Measurements from ENCODE around the gene ODF4. TPM values are rescaled to one million over a fixed set of nuclear protein-coding genes. Genes with fewer than 3 reads are reported as not detected.

Gene ODF4
- total and polyA plus RNA-seq, 2 of the 4 experiments (the other 2 are of a cell fraction), result not detected

DNA sequence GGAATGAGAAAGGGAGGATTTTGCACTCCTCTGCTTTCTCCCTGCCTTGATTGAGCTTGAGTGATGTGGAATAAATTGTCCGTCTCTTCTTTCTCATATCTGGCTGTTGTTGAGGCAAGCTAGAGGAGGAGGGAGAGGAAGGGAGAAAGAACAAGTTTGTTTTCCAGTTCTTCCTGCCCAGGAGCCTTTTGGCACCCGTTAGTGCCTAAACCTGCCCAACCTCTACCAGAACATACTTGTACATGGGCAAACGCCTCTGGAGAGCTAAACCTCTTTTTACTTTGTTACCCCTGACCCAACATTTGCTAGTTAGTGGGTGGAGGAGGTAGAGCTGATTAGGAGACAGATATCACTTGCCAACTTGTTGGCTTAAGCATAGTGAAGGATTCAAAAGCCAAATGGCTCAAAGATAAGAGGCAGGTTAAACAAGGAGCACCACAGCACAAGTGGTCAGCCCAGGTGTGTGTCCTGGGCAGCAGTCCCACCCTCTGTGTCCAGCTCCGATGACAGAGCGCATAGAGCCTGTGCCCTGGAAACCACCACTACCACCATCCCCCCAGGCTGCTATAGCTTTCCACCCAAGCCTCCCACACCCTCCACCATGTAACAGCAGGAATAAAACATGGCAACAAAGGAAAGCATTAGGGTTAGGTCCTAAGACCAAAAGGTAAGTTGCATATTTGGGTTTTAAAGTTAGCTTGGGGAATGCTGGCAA lies 6.5 kb downstream of the ODF4 start:
- Histone ChIP-seq H3K56ac (ENCODE audit: extremely low read depth, insufficient read depth, low read length) (no peak overlapping the region), H3K36me3 (ENCODE audit: control insufficient read depth, insufficient read depth, low read length) (no peaks in the 10 kb centered on the region), H4K8ac (ENCODE audit: low read depth in 2 of 2, low read length in 2 of 2) (no peak overlapping the region), H3K4me2 (ENCODE audit: low read depth, low read length) (no peak overlapping the region), H3K18ac (ENCODE audit: low read depth, low read length) (no peak overlapping the region), H3K4me1 (ENCODE audit: control insufficient read depth, insufficient read depth, low read length) (no peaks in the 10 kb centered on the region), H4K5ac (ENCODE audit: low read depth, low read length) (no peak overlapping the region), H3K9ac (ENCODE audit: low read depth, low read length) (no peak overlapping the region), H2BK15ac (ENCODE audit: low read depth, low read length) (no peak overlapping the region), H2BK5ac (ENCODE audit: low read depth, low read length, poor library complexity, severe bottlenecking) (no peak overlapping the region), H2BK20ac (ENCODE audit: low read depth, low read length) (no peak overlapping the region), H3K79me1 (ENCODE audit: low read depth in 1 of 2, low read length in 2 of 2) (no peaks in the 10 kb centered on the region), H3K23ac (ENCODE audit: low read depth, low read length) (no peak overlapping the region; the same call in 1 of the 2 replicates), H3K9me1 (ENCODE audit: insufficient read depth, low read length) (no peaks in the 10 kb centered on the region), H3K14ac (replicated peaks; ENCODE audit: low read depth, low read length) (no peak overlapping the region), H2AK9ac (replicated peaks; ENCODE audit: low read depth, low read length, poor library complexity) (no peak overlapping the region), H2AK5ac (ENCODE audit: low read depth, low read length) (no peak overlapping the region), H3K4me3 (ENCODE audit: insufficient read depth, low read depth, low read length) (no peak overlapping the region), H3K4ac (ENCODE audit: low read depth, low read length) (no peak overlapping the region), H3K27me3 (ENCODE audit: control insufficient read depth, insufficient read depth, low read length) (peaks cover 22% of the 10 kb centered on the region), H4K20me1 (ENCODE audit: insufficient read depth, low read length) (no peaks in the 10 kb centered on the region), H3K9me3 (ENCODE audit: control insufficient read depth, insufficient read depth, low read length) (no peaks in the 10 kb centered on the region; the same call in 1 of the 2 replicates), H4K91ac (ENCODE audit: insufficient read depth, low read depth, low read length) (no peak overlapping the region), H3K27ac (ENCODE audit: insufficient read depth, low read length) (no peak overlapping the region), H2AFZ (replicated peaks; ENCODE audit: low read length, poor library complexity) (peak overlapping the region; percentile 21), H2BK120ac (ENCODE audit: low read depth, low read length) (no peak overlapping the region)
- ATAC-seq (ENCODE audit: low read depth) (no peak), DNase-seq (no peak)
- ChIA-PET CTCF (no interaction called here), POLR2A (ENCODE audit: unreplicated experiment) (no interaction called here)
- in situ Hi-C loops (cut with MboI; ENCODE audit: low sequenced_read_pairs), result no loop called here
- TF ChIP-seq RCOR1 (IDR thresholded peaks at IDR 0.05; ENCODE audit: insufficient replicate concordance, low read length), result no peak
- TF ChIP-seq RAD21 (IDR thresholded peaks at IDR 0.05; ENCODE audit: low read length), result no peak
- no peak for TF ChIP-seq NFE2L2 (IDR thresholded peaks at IDR 0.05; ENCODE audit: low read depth, low read length)
- no peak for TF ChIP-seq FOS (IDR thresholded peaks at IDR 0.05; ENCODE audit: low read depth, low read length)
- TF ChIP-seq SMC3 (IDR thresholded peaks at IDR 0.05; ENCODE audit: low read depth, low read length), result no peak
- TF ChIP-seq CHD1 (IDR thresholded peaks at IDR 0.05; ENCODE audit: low read depth, low read length), result no peak
- no peak for TF ChIP-seq MAFK (IDR thresholded peaks at IDR 0.05; ENCODE audit: low read depth, low read length)
- TF ChIP-seq, protein P1, sequence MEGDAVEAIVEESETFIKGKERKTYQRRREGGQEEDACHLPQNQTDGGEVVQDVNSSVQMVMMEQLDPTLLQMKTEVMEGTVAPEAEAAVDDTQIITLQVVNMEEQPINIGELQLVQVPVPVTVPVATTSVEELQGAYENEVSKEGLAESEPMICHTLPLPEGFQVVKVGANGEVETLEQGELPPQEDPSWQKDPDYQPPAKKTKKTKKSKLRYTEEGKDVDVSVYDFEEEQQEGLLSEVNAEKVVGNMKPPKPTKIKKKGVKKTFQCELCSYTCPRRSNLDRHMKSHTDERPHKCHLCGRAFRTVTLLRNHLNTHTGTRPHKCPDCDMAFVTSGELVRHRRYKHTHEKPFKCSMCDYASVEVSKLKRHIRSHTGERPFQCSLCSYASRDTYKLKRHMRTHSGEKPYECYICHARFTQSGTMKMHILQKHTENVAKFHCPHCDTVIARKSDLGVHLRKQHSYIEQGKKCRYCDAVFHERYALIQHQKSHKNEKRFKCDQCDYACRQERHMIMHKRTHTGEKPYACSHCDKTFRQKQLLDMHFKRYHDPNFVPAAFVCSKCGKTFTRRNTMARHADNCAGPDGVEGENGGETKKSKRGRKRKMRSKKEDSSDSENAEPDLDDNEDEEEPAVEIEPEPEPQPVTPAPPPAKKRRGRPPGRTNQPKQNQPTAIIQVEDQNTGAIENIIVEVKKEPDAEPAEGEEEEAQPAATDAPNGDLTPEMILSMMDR (conservative IDR thresholded peaks at IDR 0.05; ENCODE audit: low read depth, low read length), result no peak
- TF ChIP-seq CEBPB (IDR thresholded peaks at IDR 0.05; ENCODE audit: low read depth, low read length), result no peak
- TF ChIP-seq, protein P2, sequence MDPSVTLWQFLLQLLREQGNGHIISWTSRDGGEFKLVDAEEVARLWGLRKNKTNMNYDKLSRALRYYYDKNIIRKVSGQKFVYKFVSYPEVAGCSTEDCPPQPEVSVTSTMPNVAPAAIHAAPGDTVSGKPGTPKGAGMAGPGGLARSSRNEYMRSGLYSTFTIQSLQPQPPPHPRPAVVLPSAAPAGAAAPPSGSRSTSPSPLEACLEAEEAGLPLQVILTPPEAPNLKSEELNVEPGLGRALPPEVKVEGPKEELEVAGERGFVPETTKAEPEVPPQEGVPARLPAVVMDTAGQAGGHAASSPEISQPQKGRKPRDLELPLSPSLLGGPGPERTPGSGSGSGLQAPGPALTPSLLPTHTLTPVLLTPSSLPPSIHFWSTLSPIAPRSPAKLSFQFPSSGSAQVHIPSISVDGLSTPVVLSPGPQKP (IDR thresholded peaks at IDR 0.05; ENCODE audit: borderline replicate concordance, low read depth, low read length), result no peak
- TF ChIP-seq, protein P3, sequence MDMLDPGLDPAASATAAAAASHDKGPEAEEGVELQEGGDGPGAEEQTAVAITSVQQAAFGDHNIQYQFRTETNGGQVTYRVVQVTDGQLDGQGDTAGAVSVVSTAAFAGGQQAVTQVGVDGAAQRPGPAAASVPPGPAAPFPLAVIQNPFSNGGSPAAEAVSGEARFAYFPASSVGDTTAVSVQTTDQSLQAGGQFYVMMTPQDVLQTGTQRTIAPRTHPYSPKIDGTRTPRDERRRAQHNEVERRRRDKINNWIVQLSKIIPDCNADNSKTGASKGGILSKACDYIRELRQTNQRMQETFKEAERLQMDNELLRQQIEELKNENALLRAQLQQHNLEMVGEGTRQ (IDR thresholded peaks at IDR 0.05; ENCODE audit: low read depth, low read length), result no peak
- TF ChIP-seq RFX5 (IDR thresholded peaks at IDR 0.05; ENCODE audit: low read depth, low read length), result no peak
- TF ChIP-seq BHLHE40 (IDR thresholded peaks at IDR 0.05; ENCODE audit: low read depth, low read length), result no peak
- no peak for TF ChIP-seq MAZ (IDR thresholded peaks at IDR 0.05; ENCODE audit: borderline replicate concordance, low read depth, low read length)
- TF ChIP-seq MXI1 (IDR thresholded peaks at IDR 0.05; ENCODE audit: borderline replicate concordance, low read depth, low read length), result no peak
- TF ChIP-seq POLR2A (IDR thresholded peaks at IDR 0.05; ENCODE audit: low read depth, low read length), result no peak
- dilution Hi-C loops (cut with HindIII; ENCODE audit: low sequenced_read_pairs, unreplicated experiment), result no loop called here
- BruUV-seq (replicated peaks), result no TSS peak
- WGBS, 2 experiments (ENCODE audit: extremely low coverage in 2 of 2, insufficient read length in 1 of 2), result no CpG with 5 or more reads among the region's 5 CpGs
- intact Hi-C loops (cut with micrococcal nuclease), result no loop called here
